Eye (tissue), 1 donor: Measurements from ENCODE around the gene TMEM42.

Experiments used
- DNase-seq: peaks from one replicate; pipeline ENCODE4 v3.0.0-alpha.2; 2015

Gene TMEM42

DNA sequence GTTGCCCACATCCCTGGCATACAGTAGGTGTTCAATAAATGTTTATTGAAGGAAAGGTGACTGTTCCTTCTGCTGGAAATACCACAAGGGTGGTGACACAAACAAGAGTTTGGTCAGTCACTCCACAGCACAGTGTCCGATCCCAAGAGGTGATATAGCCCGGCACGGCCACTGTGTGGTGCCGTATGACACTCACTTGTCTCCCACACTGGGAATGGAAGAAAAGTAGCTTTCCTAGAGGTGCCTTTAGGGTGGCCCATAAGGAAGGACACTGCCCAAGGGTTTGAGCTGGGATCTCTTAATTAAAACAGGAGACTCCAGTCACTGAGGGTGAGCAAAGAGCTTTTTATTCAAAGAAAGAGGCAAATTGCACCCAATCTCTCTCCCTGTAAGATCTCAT, 53.2 kb downstream of the TMEM42 start:
- no peak for DNase-seq
